HepG2 (cell line): ENCODE data around the gene PBX2. TPM values are rescaled to one million over a fixed set of nuclear protein-coding genes. Genes with fewer than 3 reads are reported as not detected.

Experiments used
- ATAC-seq: fragments of 200-7000 bp; cut with Tn5 transposase; 3 replicates; pipeline ENCODE4 v1.9.1; 2020; ENCODE audit warnings: mild to moderate bottlenecking, moderate library complexity
- BruUV-seq: library from RNA; stranded (reverse); fragments of 400-500 nt; replicated peaks from 2 replicates; lab custom pipeline; 2021; lab: Mats Ljungman, UMichigan
- CTCF ChIA-PET: fragments of 300-600 bp; formaldehyde crosslinking; extraction: SDS; loops from one replicate; lab custom pipeline; 2021; ENCODE audit warnings: low total read pairs, inconsistent platforms, low intra/inter-chr PET ratio; lab: Yijun Ruan, JAX
- POLR2A ChIA-PET: fragments of 350-600 bp; sonication (Branson Sonifier 250); formaldehyde crosslinking; loops from one replicate; lab custom pipeline; 2020; ENCODE audit warnings: antibody characterized with exemption, inconsistent platforms; lab: Yijun Ruan, JAX
- DNase-seq: peaks from one replicate; pipeline ENCODE4 v3.0.0-alpha.2; 2015; ENCODE audit warnings: low spot score
- FAIRE-seq: peaks from 3 replicates; lab custom pipeline; 2011; peaks lifted over from hg19 to GRCh38; lab: Jason Lieb, UNC
- H2AFZ ChIP-seq: one replicate; pipeline ENCODE4 v1.6.1; 2011; ENCODE audit warnings: low read length, inconsistent platforms
- H3K27ac ChIP-seq: fragments of 300-600 bp; 3 replicates; pipeline ENCODE4 v1.8.0; 2011; ENCODE audit warnings: mixed run types, mild to moderate bottlenecking, mixed read lengths, low read length, inconsistent platforms; ENCODE audit not compliant: insufficient read depth; ENCODE audit errors: extremely low read length
- H3K27me3 ChIP-seq, 2 experiments: fragments of 200-600 bp in 1 of 2; 2 replicates in 1 of 2; 3 replicates in 1 of 2; pipeline versions ENCODE4 v1.6.0 to v1.8.0; 2011; ENCODE audit warnings: low read length in 2 of 2, mild to moderate bottlenecking in 2 of 2, moderate library complexity in 2 of 2, inconsistent platforms in 1 of 2; ENCODE audit not compliant: insufficient read depth in 2 of 2, control insufficient read depth in 1 of 2
- H3K36me3 ChIP-seq, 2 experiments: fragments of 200-600 bp in 1 of 2; replicated peaks in 1 of 2; 2 replicates in 1 of 2; 3 replicates in 1 of 2; pipeline versions ENCODE4 v1.5.1 to v1.8.0; 2011; ENCODE audit warnings: low read length in 2 of 2, inconsistent platforms in 1 of 2; ENCODE audit not compliant: insufficient read depth in 2 of 2, control insufficient read depth in 1 of 2
- H3K4me1 ChIP-seq: 2 replicates; pipeline ENCODE4 v1.5.1; 2012; ENCODE audit warnings: low read length, inconsistent platforms; ENCODE audit not compliant: insufficient read depth
- H3K4me2 ChIP-seq: 2 replicates; pipeline ENCODE4 v1.6.0; 2011; ENCODE audit warnings: low read depth, low read length, inconsistent platforms
- H3K4me3 ChIP-seq, 3 experiments: fragments of 200-600 bp in 1 of 3; sonication (generic), shearing (Covaris generic) in 1 of 3; replicated peaks in 1 of 3; 2 replicates each; pipeline ENCODE4 v1.5.1; 2011 to 2016; ENCODE audit warnings: low read length in 3 of 3, inconsistent platforms in 2 of 3, low read depth in 2 of 3, mild to moderate bottlenecking in 2 of 3, control low read depth in 1 of 3, mixed read lengths in 1 of 3; ENCODE audit not compliant: insufficient read depth in 1 of 3
- H3K79me2 ChIP-seq: one replicate; pipeline ENCODE4 v1.6.1; 2011; ENCODE audit warnings: low read length, inconsistent platforms; ENCODE audit not compliant: insufficient read depth
- H3K9ac ChIP-seq: 2 replicates; pipeline ENCODE4 v1.6.0; 2011; ENCODE audit warnings: mild to moderate bottlenecking, low read depth, low read length, inconsistent platforms; ENCODE audit not compliant: insufficient read depth
- H3K9me3 ChIP-seq: 2 replicates; pipeline ENCODE4 v1.5.1; 2012; ENCODE audit warnings: mild to moderate bottlenecking, low read length
- H4K20me1 ChIP-seq: 2 replicates; pipeline ENCODE4 v1.6.0; 2011; ENCODE audit warnings: inconsistent platforms, mild to moderate bottlenecking, low read length, moderate library complexity; ENCODE audit not compliant: insufficient read depth
- AGO2 ChIP-seq: fragments of 200-400 bp; formaldehyde crosslinking; optimal IDR thresholded peaks from 2 replicates; pipeline ENCODE3; 2017; ENCODE audit warnings: mild to moderate bottlenecking, low read depth, low read length, moderate library complexity
- ERF ChIP-seq: IDR thresholded peaks from 2 replicates; pipeline ENCODE4 v1.6.1; 2018; ENCODE audit warnings: missing biosample characterization, missing genetic modification reagents
- GPN1 ChIP-seq: sonication (generic); formaldehyde crosslinking; IDR thresholded peaks from 2 replicates; pipeline ENCODE4 v1.5.1; 2020; ENCODE audit warnings: missing genetic modification reagents, borderline replicate concordance
- KMT2A ChIP-seq: sonication (generic); formaldehyde crosslinking; IDR thresholded peaks from 2 replicates; pipeline ENCODE4 v1.4.0; 2020; ENCODE audit warnings: missing genetic modification reagents
- MYC ChIP-seq: sonication (generic); formaldehyde crosslinking; IDR thresholded peaks from 2 replicates; pipeline ENCODE4 v1.9.0; 2021; ENCODE audit warnings: missing genetic modification reagents, borderline replicate concordance
- RAD21 ChIP-seq: fragments of 450-650 bp; formaldehyde crosslinking; IDR thresholded peaks from 2 replicates; pipeline ENCODE4 v1.5.0; 2020; ENCODE audit warnings: mild to moderate bottlenecking
- RBFOX2 ChIP-seq: fragments of 200-400 bp; formaldehyde crosslinking; IDR thresholded peaks from 2 replicates; pipeline ENCODE4 v1.6.1; 2017; ENCODE audit warnings: low read depth, mild to moderate bottlenecking, low read length
- RFXANK ChIP-seq: IDR thresholded peaks from 2 replicates; pipeline ENCODE4 v1.6.1; 2016
- SALL2 ChIP-seq: sonication (generic); formaldehyde crosslinking; IDR thresholded peaks from 2 replicates; pipeline ENCODE4 v1.8.1; 2023; ENCODE audit warnings: mild to moderate bottlenecking, missing genetic modification reagents, inconsistent platforms
- SP4 ChIP-seq: sonication (generic); formaldehyde crosslinking; IDR thresholded peaks from 2 replicates; pipeline ENCODE4 v1.8.1; 2023; ENCODE audit warnings: mild to moderate bottlenecking, missing genetic modification reagents
- ZNF552 ChIP-seq: sonication (generic); formaldehyde crosslinking; IDR thresholded peaks from 2 replicates; pipeline ENCODE4 v1.9.0; 2022; ENCODE audit warnings: missing genetic modification reagents, mild to moderate bottlenecking, borderline replicate concordance
- WGBS: methylation state at CpG from one replicate; pipeline ENCODE4 v1.1.6; 2017; ENCODE audit warnings: low lambda C conversion rate; 5-methylcytosine and 5-hydroxymethylcytosine counted together
- in situ Hi-C: cut with HindIII; loops from 2 replicates; pipeline ENCODE4 v1.10.0; 2017; ENCODE audit warnings: low pct_unique_long_range_greater_than_20kb; ENCODE audit not compliant: extremely low pct_ligation_motif_present
- intact Hi-C: fragments of 100-400 bp; cut with micrococcal nuclease; formaldehyde crosslinking; loops from one replicate; pipeline ENCODE4 v1.10.0; 2022; ENCODE audit not compliant: unreplicated experiment
- polyA plus RNA-seq, 8 experiments: library from polyadenylated mRNA; depleted of rRNA in 3 of 8; stranded (reverse) in 7 of 8; unstranded in 1 of 8; fragments of >200 nt; fragmentation: Illumina TruSeq in 4 of 8; extraction: Trizol in 4 of 8; gene quantifications; 2 replicates each; pipeline versions ENCODE4 v1.2.1 to v1.2.3, GENCODE V29; 2011 to 2016; ENCODE audit warnings: low read depth in 4 of 8, missing spikeins in 1 of 8, mixed read lengths in 1 of 8; ENCODE audit not compliant: insufficient read depth in 1 of 8
- total RNA-seq, 5 experiments: library from RNA; depleted of rRNA; stranded (reverse); fragments of >200 nt; fragmentation: Illumina TruSeq; extraction: Trizol; gene quantifications; 2 replicates each; pipeline ENCODE4 v1.2.3, GENCODE V29; 2016; ENCODE audit warnings: low read depth in 1 of 5
- TF ChIP-seq, protein P1 (sequence below): sonication (generic); formaldehyde crosslinking; IDR thresholded peaks from 2 replicates; pipeline ENCODE4 v1.4.0; 2020; ENCODE audit warnings: missing genetic modification reagents, borderline replicate concordance
- TF ChIP-seq, protein P2 (sequence below): sonication (generic); formaldehyde crosslinking; IDR thresholded peaks from 2 replicates; pipeline ENCODE4 v1.4.0; 2020; ENCODE audit warnings: mild to moderate bottlenecking, missing genetic modification reagents
- TF ChIP-seq, protein P3 (sequence below): sonication (generic); formaldehyde crosslinking; conservative IDR thresholded peaks from 2 replicates; pipeline ENCODE4 v1.8.1; 2023; ENCODE audit warnings: missing genetic modification reagents

The PBX2 gene
- total and polyA plus RNA-seq, 2 of the 13 experiments (the other 11 are each of a cell fraction or from before 2014, with no cell fraction given): 42.3 to 77.8 TPM

DNA sequence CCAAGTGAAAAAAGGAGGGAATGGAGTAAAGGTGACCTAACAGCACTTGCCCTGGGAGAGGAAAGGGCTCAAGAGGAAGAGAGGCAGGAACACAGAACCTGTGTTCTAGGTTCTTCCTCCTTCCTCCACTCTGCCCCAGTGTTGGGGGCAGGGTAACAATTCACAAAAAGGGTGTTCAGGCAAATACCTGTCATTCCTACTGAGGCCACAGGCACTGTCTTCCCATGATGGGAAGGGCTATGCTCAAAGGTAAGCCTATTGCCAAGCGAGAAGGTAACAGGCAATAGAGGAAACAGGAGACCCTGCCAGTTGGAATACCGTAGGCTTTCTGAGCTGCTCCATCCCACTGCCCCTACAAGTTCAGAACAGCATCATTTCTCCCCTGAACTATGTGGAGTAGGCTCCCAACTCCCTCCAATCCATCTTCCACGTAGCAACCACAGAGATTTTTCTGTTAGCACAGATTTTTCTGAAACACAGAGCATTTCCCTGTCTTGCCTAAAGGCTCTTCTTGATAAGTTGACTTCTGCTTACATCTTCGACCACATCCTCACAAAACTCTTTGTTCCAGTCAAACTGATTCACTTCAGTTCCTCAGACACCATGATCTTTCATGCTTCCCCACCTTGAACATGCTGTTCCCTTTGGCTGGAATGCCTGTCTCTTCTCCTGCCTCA lies 16.8 kb downstream of the PBX2 start (continued):
- TF ChIP-seq, protein P1, sequence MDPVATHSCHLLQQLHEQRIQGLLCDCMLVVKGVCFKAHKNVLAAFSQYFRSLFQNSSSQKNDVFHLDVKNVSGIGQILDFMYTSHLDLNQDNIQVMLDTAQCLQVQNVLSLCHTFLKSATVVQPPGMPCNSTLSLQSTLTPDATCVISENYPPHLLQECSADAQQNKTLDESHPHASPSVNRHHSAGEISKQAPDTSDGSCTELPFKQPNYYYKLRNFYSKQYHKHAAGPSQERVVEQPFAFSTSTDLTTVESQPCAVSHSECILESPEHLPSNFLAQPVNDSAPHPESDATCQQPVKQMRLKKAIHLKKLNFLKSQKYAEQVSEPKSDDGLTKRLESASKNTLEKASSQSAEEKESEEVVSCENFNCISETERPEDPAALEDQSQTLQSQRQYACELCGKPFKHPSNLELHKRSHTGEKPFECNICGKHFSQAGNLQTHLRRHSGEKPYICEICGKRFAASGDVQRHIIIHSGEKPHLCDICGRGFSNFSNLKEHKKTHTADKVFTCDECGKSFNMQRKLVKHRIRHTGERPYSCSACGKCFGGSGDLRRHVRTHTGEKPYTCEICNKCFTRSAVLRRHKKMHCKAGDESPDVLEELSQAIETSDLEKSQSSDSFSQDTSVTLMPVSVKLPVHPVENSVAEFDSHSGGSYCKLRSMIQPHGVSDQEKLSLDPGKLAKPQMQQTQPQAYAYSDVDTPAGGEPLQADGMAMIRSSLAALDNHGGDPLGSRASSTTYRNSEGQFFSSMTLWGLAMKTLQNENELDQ (CRISPR knock-in tag): no peak
- TF ChIP-seq MYC (CRISPR knock-in tag) (no peak), GPN1 (no peak)

DNA sequence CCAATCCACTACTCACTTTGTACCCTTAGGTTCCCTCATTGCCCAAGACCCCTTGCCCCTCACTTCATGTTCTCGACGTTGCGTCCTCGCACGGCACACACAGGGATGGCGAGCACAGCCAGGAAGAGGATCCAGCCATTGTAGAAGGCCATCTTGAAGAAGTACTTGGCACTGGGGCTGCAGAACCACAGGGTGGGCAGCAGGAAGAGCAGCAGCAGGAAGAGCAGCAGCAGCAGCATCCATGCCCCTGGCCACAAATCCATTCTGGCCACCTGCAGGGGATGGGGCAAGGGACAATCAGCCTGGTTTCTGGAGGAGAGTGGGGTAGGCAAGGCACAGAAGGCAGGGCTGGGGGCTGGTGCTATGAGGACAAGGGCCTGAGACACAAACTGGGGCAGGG lies 18.8 kb downstream of the PBX2 start:
- no peak overlapping the region for H3K9ac ChIP-seq
- no peaks in the 10 kb centered on the region for H4K20me1 ChIP-seq
- H3K27me3 ChIP-seq: no peaks in the 10 kb centered on the region; a peak in 1 of 5 replicates
- CTCF ChIA-PET: no interaction called here
- POLR2A ChIA-PET: no interaction called here
- H3K27ac ChIP-seq: no peak overlapping the region
- peaks cover 36% of the 10 kb centered on the region for H3K79me2 ChIP-seq
- peaks cover 32% of the 10 kb centered on the region for H3K4me1 ChIP-seq
- peaks cover 17 to 46% of the 10 kb centered on the region in 2 experiments for H3K36me3 ChIP-seq
- in situ Hi-C loops: no loop called here
- BruUV-seq: no TSS peak
- ATAC-seq (no peak), FAIRE-seq (no peak), DNase-seq (no peak)
- H3K4me3 ChIP-seq: no peak overlapping the region
- TF ChIP-seq ERF (CRISPR knock-in tag): no peak
- TF ChIP-seq, protein P2, sequence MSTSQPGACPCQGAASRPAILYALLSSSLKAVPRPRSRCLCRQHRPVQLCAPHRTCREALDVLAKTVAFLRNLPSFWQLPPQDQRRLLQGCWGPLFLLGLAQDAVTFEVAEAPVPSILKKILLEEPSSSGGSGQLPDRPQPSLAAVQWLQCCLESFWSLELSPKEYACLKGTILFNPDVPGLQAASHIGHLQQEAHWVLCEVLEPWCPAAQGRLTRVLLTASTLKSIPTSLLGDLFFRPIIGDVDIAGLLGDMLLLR (CRISPR knock-in tag): 0 out of 2 replicates have a peak, but pooled peaks have one; percentile 27
- no peak for TF ChIP-seq RFXANK (CRISPR knock-in tag)
- no peak for TF ChIP-seq SALL2 (CRISPR knock-in tag)
- 0 out of 2 replicates have a peak, but pooled peaks have one; percentile 26 for TF ChIP-seq RBFOX2
- no peak for TF ChIP-seq SP4 (CRISPR knock-in tag)
- TF ChIP-seq RAD21 (CRISPR knock-in tag): no peak
- no peak for TF ChIP-seq KMT2A (CRISPR knock-in tag)
- no peak for TF ChIP-seq ZNF552 (CRISPR knock-in tag)
- TF ChIP-seq, protein P3, sequence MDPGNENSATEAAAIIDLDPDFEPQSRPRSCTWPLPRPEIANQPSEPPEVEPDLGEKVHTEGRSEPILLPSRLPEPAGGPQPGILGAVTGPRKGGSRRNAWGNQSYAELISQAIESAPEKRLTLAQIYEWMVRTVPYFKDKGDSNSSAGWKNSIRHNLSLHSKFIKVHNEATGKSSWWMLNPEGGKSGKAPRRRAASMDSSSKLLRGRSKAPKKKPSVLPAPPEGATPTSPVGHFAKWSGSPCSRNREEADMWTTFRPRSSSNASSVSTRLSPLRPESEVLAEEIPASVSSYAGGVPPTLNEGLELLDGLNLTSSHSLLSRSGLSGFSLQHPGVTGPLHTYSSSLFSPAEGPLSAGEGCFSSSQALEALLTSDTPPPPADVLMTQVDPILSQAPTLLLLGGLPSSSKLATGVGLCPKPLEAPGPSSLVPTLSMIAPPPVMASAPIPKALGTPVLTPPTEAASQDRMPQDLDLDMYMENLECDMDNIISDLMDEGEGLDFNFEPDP (CRISPR knock-in tag): no peak
- TF ChIP-seq AGO2: peak; percentile 24
- intact Hi-C loops: no loop called here
- H3K4me2 ChIP-seq: no peak overlapping the region
- 98% methylated on average over 6 of the region's 6 CpGs for WGBS
- no peaks in the 10 kb centered on the region for H3K9me3 ChIP-seq
- no peak overlapping the region for H2AFZ ChIP-seq
